Dedifferentiated amniotic fluid mesenchymal stem cell (primary cell): ENCODE measurements around the gene RNF133.
"Not testable (repeated sequence)": the region's sequence is repeated elsewhere in the genome, so short reads cannot be mapped to it uniquely, and the experiment has no call there.

Experiments used
- DNase-seq: peaks from one replicate; pipeline ENCODE4 v3.0.0-alpha.2; 2016; ENCODE audit errors: extremely low spot score

Gene RNF133

DNA sequence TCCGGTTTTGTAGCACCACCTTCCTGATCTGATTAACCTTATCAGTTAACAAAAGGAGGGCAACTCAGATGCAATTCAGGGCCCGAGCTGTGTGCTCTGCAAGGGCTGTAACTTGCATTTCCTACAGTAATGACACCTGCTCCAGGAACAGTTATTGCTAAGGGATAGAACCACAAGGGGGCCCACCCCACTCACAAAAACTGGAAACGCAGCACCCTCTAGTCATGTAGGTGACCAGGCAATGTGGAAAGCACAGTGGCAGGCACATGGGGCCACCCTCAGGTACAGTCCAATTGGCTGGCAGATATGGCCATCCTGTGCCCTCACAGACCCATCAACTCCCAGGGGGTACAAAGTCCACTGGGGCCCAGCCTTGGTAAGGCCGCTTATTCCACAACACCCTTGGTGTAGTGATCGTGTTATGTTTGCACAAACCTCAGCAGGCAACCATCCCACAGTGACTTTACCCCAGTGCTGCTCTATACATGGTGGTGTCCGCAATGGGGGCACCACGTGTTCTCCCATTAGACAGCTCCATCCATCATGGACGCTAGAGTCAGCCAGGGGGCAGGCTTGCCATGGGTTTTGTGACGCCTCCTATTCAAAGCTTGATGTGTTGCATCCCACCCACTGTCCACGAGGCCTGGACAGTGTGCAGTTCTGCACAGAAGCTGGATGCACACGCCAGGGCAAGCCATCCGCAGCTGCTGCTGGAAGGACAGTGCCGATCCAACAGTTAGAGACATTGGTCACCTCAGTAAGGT, 9.4 kb downstream of the RNF133 start:
- DNase-seq = no peak

DNA sequence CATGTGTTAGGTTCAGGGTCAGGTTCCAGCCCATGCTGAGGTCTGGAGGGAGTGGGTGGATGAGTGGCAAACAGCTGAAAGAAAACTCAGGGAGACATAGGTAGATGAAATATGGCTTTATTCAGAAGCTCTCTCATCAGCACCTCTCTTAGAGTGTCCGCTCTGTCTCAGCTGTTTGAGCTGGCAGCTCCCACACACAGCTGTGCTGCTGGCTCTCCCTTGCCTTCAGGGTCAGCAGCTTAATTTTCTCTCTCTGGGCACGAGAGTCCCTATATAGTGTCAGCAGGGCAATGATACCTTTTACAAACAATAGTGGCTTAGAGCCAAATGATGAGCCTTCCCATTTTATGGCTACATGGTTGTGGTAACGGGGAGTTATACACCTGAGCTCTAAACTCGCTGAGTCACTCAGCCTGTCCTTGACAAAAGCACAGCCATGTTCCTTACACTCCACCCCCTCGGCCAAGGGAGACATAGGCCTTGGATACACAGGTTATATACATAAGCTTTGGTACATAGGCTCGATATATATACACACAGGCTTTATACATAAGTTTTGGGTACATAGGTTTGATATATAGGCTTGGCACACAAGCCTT, 10.4 kb downstream of the RNF133 start:
- no peak for DNase-seq

DNA sequence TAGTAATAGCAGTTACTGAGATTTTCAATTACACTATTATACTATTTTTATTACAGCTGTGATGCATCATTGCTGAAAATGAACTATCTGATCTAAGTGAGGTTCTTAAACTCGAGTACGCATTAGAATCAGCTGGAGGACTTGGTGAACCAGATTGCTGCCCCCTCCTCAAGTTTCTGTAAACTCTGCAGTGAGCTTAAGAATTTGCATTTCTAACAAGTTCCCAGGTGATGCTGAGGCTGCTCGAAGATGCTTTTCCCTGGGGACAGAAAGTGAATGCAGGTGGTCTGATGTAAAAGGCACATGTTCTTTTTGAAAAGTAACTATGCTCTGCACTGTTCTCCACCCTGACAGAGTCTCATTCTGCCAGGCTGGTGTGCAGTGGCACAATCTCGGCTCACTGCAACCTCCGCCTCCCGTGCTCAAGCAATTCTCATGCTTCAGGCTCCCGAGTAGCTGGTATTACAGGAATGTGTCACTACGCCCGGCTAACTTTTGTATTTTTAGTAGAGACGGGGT, 12.5 kb downstream of the RNF133 start:
- DNase-seq = no peak

DNA sequence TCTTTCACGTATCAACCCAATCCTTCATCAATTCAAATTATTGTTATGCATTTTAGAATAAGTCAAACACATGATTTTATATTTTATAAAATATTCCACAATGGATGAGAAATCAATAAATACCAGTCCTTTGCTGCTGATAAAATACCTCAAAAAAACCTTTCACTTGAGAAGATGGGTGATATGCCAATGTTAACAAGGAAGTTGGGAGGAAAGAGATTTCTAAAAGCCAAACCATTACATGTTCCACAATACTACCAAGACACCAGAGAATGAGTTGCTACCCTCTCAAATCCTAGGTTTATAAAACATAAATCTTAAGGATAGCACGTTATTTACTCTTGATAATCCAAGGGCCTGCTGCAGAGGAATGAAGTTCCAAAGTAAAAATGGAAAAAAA, 14.4 kb downstream of the RNF133 start:
- no peak for DNase-seq

DNA sequence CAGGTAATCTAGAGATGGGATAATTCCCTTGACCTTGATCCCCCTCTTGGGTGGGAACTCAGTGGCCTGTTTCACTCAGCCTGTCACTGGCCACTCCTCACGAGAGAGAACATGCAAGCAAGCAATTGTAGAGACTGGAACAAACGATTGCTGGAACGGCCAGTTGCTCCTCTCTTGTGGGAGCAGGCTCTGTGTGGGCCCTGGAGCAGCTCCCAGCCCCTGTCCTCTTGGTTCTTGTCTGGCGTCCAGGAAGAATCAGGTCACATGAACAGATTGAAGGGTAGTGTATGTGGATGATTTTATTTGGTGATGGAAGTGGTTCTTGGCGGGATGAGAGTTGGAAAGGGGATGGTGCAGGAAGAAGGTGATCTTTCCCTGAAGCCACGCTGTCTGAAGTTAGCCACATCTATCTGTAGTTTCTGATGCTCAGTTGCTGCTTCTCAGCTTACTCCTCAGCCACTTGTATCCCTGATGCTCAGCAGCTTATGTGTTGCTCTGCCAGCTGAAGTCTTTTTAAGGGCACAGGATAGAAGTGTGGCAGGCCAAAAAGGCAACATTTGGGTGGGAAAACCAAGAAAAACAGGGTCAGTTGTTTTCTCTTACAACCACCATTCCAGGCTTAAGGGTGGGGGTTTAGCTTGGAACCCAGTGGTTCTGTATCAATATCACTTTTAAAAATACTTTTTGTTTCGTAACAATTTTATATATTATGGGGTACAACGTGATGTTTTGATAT, 15.9 kb downstream of the RNF133 start:
- DNase-seq = no peak

DNA sequence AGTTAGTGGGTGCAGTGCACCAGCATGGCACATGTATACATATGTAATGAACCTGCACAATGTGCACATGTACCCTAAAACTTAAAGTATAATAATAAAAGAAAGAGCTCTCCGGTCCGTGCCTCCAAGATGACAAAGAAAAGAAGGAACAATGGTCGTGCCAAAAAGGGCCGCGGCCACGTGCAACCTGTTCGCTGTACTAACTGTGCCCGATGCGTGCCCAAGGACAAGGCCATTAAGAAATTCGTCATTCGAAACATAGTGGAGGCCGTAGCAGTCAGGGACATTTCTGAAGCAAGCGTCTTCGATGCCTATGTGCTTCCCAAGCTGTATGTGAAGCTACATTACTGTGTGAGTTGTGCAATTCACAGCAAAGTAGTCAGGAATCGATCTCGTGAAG, 17.7 kb downstream of the RNF133 start:
- not testable (repeated sequence) for DNase-seq

DNA sequence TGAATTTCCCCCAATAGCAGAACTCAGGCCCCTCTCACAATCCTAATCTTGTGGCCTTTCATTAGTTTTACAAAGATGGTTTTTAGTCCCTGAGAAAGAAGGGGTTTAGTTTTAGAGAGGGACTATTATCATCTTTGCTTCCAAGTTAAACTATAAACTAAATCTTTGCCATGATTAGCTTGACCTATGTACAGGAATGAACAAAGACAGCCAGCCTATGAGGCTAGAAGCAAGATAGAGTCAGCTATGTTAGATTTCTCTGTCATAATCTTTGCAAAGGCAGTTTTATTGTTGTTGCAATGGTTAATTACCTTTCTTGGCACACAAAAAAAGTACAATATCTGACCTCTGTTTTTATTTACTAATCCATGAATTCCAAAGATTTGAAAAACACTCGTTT, 19.1 kb downstream of the RNF133 start:
- no peak for DNase-seq

DNA sequence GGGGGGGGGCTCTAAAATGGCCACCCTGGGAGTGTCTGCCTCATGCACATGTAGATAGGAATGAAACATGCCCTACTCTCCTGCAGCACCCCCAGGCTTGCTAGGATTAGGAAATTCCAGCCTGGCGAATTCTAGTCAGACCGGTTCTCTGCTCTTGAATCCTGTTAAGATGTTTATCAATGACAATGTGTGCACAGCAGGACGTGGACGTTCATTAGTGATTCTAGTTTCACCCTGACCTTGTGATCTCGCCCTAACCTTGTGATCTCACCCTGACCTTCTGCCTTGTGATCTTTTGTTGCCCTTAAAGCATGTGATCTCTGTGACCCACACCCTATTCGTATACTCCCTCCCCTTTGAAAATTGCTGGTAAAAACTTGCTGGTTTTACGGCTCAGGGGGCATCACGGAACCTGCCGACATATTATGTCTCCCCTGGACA, 19.6 kb downstream of the RNF133 start:
- DNase-seq = not testable (repeated sequence)

DNA sequence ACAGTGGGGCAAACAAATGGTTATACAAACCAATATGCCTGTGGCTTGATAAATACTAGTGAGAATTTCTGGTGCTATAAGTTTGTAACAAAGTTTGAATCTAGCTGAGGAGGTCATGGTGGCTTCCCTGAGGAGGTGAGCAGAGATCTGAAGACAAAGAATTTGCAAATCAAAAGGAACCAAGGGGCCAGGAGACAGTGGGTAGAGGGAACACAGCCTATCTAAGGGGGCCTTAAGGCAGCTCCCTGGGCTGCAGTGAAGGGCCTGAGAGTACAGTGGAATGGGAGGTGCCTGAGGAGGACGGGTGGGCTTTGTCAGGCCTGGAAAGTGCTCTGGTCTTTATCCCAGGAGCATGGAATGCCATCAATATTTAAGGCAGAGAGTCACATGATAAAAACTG, 21.8 kb downstream of the RNF133 start:
- no peak for DNase-seq

DNA sequence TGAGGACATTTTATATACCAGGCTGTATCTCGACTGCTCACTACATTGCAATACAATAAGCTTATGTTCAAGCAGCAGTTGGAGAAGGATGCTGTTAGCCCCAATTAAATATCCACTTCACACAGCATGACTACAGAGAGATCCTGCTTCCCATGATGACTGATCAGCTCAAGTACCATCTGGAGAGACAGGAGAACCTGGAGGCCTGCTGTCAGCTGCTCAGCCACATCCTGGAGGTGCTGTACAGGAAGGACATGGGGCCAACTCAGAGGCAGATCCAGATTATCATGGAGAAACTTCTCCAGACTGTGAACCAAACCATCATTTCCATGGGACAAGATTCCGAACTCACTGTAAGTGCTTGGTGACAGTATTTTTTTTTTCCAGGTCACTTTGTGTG, 22.5 kb downstream of the RNF133 start:
- no peak for DNase-seq

DNA sequence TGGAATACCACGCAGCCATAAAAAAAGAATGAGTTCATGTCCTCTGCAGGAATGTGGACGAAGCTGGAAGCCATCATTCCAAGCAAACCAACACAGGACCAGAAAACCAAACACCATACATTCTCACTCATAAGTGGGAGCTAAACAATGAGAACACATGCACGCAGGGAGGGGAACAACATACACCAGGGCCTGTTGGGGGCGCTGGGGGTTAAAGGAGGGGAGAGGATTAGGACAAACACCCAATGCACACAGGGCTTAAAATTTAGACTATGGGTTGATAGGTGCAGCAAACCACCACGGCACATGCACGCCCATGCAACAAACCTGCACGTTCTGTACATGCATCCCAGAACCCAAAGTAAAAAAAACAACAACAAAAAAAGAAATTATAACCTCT, 23.3 kb downstream of the RNF133 start:
- no peak for DNase-seq

DNA sequence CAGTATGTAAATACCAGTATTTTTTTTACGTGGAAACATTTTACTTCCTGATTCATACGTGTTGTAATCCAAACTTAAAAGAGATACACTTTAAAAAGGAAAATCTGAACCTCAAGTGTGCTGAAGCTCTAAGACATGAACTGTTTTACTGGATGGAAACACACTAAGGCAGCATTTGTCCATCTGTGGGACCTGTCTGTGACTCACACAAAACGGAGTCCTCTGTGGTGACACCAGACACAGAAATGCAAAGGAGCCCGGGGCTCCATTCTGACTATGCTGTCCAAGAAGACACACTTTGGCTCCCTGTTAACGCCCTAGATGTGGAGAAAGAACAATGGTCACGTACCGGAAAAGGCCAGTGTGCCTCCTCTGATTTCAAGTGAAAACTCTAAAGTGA, 23.9 kb downstream of the RNF133 start:
- DNase-seq = no peak

DNA sequence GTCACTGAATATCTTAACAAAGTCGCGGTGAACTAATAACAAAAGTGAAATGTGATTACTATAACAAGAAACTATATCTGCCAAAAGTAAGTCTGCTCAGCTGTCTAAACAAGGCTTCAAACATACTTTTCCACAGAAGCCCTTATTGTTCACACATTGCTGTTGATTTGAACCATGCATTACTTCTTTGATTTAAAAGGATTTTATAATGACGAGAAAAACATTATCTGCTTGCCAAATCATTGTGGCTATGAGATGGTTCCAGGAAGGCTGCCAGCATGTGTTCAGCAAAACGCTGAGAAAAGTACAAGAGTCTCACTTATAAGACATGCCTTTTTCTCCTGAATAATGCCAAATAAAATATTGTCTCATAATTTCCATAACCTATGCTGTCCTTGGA, 24.4 kb downstream of the RNF133 start:
- peak; percentile 36 for DNase-seq

DNA sequence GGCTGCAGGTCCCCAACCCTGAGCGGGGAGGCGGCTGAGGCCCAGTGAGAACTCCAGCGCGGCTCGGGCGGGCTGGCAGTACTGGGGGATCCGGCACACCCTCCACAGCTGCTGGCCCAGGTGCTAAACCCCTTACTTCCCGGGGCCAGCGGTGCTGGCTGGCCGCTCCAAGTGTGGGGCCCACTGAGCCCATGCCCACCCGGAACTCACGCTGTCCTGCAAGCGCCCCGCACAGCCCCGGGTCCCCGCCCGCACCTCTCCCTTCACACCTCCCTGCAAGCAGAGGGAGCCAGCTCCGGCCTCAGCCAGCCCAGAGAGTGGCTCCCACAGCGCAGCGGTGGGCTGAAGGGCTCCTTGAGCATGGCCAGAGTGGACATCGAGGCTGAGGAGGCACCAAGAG, 25.0 kb downstream of the RNF133 start:
- no peak for DNase-seq

DNA sequence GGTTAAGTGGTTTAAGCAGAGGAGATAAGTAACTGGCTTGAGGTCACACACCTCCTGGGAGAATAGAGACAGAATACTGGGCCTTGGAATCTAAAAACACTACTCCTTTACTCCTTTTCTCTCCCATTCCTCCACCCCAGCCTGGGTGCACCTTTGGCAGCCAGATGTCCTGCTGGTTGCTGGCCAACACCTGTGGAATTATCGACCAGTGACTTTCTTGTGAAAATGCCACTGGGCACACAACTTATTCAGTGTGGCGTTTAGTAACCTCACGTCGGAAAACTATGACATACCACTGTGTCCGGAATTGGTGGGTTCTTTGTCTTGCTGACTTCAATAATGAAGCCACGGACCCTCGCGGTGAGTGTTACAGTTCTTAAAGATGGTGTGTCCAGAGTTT, 26.4 kb downstream of the RNF133 start:
- no peak for DNase-seq

DNA sequence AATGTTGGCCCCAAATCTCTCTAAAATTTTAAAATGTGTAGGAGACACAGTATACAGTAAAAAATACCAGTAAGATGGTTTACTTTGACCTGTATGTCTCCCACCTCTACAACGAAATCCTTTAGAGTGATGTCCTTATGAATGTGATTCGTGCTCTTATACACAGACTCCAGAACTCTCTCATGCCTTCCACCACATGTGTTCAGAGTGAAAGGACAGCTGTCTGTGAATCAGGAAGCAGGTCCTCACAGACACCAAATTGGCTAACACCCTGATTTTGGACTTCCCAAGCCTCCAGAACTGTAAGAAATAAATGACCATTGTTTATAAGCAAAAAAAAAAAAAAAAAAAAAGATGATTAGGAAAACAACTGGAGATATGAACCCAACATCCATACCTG, 35.2 kb downstream of the RNF133 start:
- DNase-seq = no peak

DNA sequence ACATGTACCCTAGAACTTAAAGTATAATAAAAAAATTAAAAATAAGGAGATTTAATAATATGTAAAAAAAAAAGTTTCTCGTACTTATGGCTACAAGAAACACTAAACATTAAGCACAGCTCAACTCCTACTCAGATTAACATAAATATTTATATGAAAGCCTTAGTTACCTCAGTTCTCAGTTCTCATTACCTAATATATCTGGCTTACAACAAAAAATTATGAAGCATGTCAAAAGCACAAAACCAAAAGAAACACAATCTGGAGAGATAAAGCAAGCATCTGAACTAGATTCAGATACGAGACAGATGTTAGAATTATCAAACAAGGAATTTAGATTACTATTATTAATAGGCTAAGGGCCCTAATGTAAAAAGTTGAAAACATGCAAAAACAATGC, 40.1 kb downstream of the RNF133 start:
- no peak for DNase-seq

DNA sequence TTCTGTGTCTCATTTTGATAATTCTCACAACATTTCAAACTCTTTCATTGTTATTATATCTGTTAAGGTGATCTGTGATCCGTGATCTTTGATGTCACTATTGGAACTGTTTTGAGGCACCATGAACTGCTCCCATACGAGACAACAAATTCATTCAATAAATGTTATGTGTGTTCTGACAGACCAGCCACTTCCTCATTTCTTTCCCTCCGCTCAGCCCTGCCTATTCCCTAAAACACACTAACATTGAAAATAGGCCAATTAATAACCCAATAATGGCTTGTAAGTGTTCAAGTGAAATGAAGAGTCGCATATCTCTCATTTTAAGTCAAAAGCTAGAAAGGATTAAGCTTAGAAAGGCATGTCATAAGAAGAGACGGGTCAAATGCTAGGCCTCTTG, 45.2 kb downstream of the RNF133 start:
- no peak for DNase-seq

DNA sequence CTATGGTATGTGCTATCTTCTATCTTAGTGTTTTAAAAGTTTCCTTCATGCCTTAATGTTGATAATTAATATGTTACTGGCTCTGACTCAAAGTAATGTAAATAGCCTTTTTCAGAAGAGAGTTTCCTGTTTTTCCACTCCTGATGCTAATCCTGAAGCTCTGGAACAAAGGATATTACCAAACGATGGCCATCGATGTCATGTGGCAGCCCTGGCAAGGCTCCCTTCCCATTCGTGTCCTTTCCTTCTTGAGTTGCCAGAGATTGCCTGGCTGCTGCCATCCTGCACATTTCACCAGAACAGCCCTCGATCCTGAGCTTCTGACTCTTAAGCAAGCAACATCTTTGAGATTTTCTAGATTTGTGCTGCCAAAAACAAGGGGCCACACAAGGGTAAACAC, 46.0 kb downstream of the RNF133 start:
- no peak for DNase-seq

DNA sequence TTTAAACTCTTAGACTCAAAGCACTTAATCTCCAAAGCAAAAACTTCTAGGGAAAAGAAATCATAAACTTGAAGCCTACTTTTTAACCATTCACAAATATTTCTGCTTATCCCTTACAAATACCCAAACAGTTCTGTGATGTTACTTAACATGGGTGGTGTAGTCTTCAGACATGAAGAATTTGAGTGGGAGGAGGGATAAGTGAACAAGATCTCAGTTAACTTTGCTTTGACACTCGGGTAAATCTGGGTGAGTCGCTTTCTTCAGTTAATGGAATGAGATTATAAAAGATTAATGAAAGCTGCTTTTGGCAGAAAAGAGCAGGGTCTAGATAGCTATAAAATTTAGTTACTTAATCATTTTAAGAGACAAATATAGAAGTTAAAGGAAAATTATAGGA, 47.5 kb downstream of the RNF133 start:
- DNase-seq = no peak
